HG02759 (cell line): ENCODE data around the gene PCDH12.

Source experiments
- ATAC-seq: cut with Tn5 transposase; IDR thresholded peaks from one replicate; pipeline ENCODE4 v1.9.1; 2021; ENCODE audit warnings: mild to moderate bottlenecking, moderate library complexity; ENCODE audit not compliant: unreplicated experiment

Gene PCDH12

GRCh38 chr5:141958113-141958512 is at the start of gene PCDH12:
PCDH12 (minus strand) TSS chr5:141958202; CDS start chr5:141957851, 351 bp downstream.
- ATAC-seq, result no peak

GRCh38 chr5:142007237-142007544 is 49.2 kb upstream of the PCDH12 start:
- no peak for ATAC-seq

- ATAC-seq, result no peak
These were observed 48.6 kb upstream of the PCDH12 start for GRCh38 chr5:142006363-142007236.

- ATAC-seq, result no peak
These were observed 45.3 kb upstream of the PCDH12 start for GRCh38 chr5:142003266-142003800.

- ATAC-seq, result no peak
These were observed 42.9 kb upstream of the PCDH12 start for GRCh38 chr5:142000704-142001484.

- no peak for ATAC-seq
These were observed 42.2 kb upstream of the PCDH12 start for GRCh38 chr5:142000173-142000572.

- ATAC-seq, result no peak
These were observed 39.5 kb upstream of the PCDH12 start for GRCh38 chr5:141997358-141997960.

GRCh38 chr5:141995656-141996055 is 37.7 kb upstream of the PCDH12 start:
- no peak for ATAC-seq

- no peak for ATAC-seq
These were observed 36.6 kb upstream of the PCDH12 start for GRCh38 chr5:141994511-141995136.

- peak; percentile 69 for ATAC-seq
These were observed 34.5 kb upstream of the PCDH12 start for GRCh38 chr5:141992349-141992963.

GRCh38 chr5:141989720-141990119 is 31.7 kb upstream of the PCDH12 start:
- no peak for ATAC-seq

GRCh38 chr5:141986072-141986471 is 28.1 kb upstream of the PCDH12 start:
- no peak for ATAC-seq

GRCh38 chr5:141982626-141983025 is 24.6 kb upstream of the PCDH12 start:
- no peak for ATAC-seq

- ATAC-seq, result no peak
These were observed 20.4 kb upstream of the PCDH12 start for GRCh38 chr5:141978389-141978788.

- ATAC-seq, result no peak
These were observed 18.2 kb upstream of the PCDH12 start for GRCh38 chr5:141976176-141976575.

- ATAC-seq, result no peak
These were observed 16.0 kb upstream of the PCDH12 start for GRCh38 chr5:141973871-141974595.

- peak; percentile 53 for ATAC-seq
These were observed 12.1 kb upstream of the PCDH12 start for GRCh38 chr5:141969783-141970771.

- peak; percentile 91 for ATAC-seq
These were observed 11.1 kb upstream of the PCDH12 start, which contains the start of gene RNF14 for GRCh38 chr5:141968914-141969608. RNF14 (plus strand) TSS chr5:141969105; CDS start chr5:141973589, 4,484 bp downstream.
